CD4-positive, alpha-beta T cell treated with Interleukin-15 for 1 hour (primary cell): Measurements from ENCODE around the gene CRAMP1.

Source experiments
- DNase-seq: peaks from one replicate; pipeline ENCODE4 v3.0.0-alpha.2; 2020

Gene CRAMP1

GRCh38 chr16:1662543-1662942, 50.4 kb downstream of the CRAMP1 start:
- DNase-seq, result no peak

- DNase-seq, result no peak
These were observed 53.7 kb downstream of the CRAMP1 start for GRCh38 chr16:1665829-1666228.

- DNase-seq, result no peak
These were observed 54.2 kb downstream of the CRAMP1 start for GRCh38 chr16:1666316-1666715.

- no peak for DNase-seq
These were observed 55.1 kb downstream of the CRAMP1 start for GRCh38 chr16:1667271-1667670.

GRCh38 chr16:1667916-1668315, 55.8 kb downstream of the CRAMP1 start:
- no peak for DNase-seq

GRCh38 chr16:1668612-1669319, 56.6 kb downstream of the CRAMP1 start:
- DNase-seq, result no peak

- no peak for DNase-seq
These were observed 57.5 kb downstream of the CRAMP1 start for GRCh38 chr16:1669698-1670097.

GRCh38 chr16:1670371-1670770, 58.2 kb downstream of the CRAMP1 start:
- no peak for DNase-seq

GRCh38 chr16:1670866-1671265, 58.7 kb downstream of the CRAMP1 start:
- no peak for DNase-seq

- no peak for DNase-seq
These were observed 61.4 kb downstream of the CRAMP1 start for GRCh38 chr16:1673424-1674151.

- no peak for DNase-seq
These were observed 62.1 kb downstream of the CRAMP1 start for GRCh38 chr16:1674306-1674705.

GRCh38 chr16:1674751-1675664, 62.8 kb downstream of the CRAMP1 start:
- DNase-seq, result no peak

- no peak for DNase-seq
These were observed 64.5 kb downstream of the CRAMP1 start for GRCh38 chr16:1676661-1677060.

- no peak for DNase-seq
These were observed 65.2 kb downstream of the CRAMP1 start for GRCh38 chr16:1677339-1677738.

GRCh38 chr16:1677942-1678499, 65.9 kb downstream of the CRAMP1 start, which contains the start of gene JPT2:
Gene JPT2, plus strand, starts transcription at chr16:1678279. Its CDS starts 34 bp downstream, at chr16:1678313.
- peak; percentile 93 for DNase-seq

GRCh38 chr16:1678500-1679098, 66.4 kb downstream of the CRAMP1 start:
- DNase-seq, result peak; percentile 41

GRCh38 chr16:1680361-1680760, 68.2 kb downstream of the CRAMP1 start:
- no peak for DNase-seq

GRCh38 chr16:1681032-1681431, 68.9 kb downstream of the CRAMP1 start:
- DNase-seq, result no peak

- DNase-seq, result no peak
These were observed 75.5 kb downstream of the CRAMP1 start for GRCh38 chr16:1687427-1688316.

- DNase-seq, result no peak
These were observed 76.8 kb downstream of the CRAMP1 start for GRCh38 chr16:1688807-1689560.

GRCh38 chr16:1689853-1690252, 77.7 kb downstream of the CRAMP1 start:
- no peak for DNase-seq
